ENCODE measurements around the gene PLCH1.

DNA sequence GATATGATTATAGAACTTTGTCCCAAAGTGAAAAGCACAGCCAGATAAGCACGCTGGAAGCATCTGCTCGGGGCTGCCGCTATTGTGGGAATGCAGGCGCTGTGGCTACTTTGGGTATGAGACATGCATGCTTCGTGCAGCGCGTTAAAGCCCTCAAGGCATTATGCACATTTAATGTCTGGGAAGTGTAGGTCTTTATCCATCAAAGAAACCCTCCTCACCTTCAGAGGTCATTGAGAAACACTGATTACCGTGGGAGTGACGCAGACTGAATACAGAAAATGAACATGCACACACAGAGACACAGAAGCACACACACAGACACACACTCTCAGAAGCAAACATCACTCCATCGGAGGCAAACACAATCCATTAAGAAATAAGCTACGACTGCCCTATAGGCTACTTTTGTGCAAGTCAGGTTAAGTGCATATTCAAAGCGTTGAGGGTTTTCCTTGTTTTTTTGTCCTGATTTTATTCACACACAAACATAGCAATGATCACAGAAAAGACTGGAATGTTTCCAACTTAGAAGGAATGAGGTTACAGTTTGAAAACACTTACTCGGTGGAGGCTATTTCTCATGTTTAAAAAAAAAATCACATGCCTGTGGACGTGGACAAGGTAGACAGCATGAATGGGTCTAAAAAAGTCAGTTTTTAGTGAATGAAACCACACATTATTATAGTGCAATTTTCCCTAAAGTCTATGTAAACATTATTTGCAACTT is 68.5 kb downstream of the PLCH1 start:
- TF ChIP-seq CTCF (IDR thresholded peaks at IDR 0.05; ENCODE audit: borderline replicate concordance, extremely low read depth, low read length, poor library complexity, severe bottlenecking) (no peak), EZH2 (IDR thresholded peaks at IDR 0.05; ENCODE audit: borderline replicate concordance, low read depth, low read length, severe bottlenecking) (no peak)

All from DND-41 (cell line).